Stimulated activated CD8-positive, alpha-beta memory T cell treated with anti-CD3 and anti-CD28 coated beads, Interleukin-7, amount 100 ng/mL, for 1 hour (primary cell): ENCODE measurements around the gene SETBP1.
"Not testable (repeated sequence)": the region's sequence is repeated elsewhere in the genome, so short reads cannot be mapped to it uniquely, and the experiment has no call there.

Source experiments
- DNase-seq, 2 donors: peaks; one replicate each; pipeline ENCODE4 v3.0.0-alpha.2; 2020; ENCODE audit warnings: low read depth in 2 of 2

Gene SETBP1

DNA sequence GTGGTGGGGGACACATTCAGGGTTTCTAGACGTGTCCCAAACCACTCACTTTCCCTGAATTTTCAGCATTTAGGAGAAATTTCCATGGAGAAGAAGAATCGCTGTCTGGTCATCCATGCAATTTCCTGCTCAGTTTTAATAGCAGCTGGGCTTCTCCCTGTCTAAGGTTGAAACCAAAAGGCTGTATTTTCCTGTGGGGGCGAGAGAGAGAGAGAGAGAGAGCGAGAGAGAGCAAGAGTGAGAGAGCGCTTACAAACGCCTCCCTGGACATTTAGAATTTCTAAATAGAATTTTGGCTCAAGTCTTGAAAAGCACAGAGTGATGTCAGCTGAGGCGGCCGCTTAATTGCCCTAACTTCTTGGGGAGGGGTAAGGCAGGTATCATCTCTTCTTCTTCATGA is 110.8 kb downstream of the SETBP1 start:
- DNase-seq = no peak

DNA sequence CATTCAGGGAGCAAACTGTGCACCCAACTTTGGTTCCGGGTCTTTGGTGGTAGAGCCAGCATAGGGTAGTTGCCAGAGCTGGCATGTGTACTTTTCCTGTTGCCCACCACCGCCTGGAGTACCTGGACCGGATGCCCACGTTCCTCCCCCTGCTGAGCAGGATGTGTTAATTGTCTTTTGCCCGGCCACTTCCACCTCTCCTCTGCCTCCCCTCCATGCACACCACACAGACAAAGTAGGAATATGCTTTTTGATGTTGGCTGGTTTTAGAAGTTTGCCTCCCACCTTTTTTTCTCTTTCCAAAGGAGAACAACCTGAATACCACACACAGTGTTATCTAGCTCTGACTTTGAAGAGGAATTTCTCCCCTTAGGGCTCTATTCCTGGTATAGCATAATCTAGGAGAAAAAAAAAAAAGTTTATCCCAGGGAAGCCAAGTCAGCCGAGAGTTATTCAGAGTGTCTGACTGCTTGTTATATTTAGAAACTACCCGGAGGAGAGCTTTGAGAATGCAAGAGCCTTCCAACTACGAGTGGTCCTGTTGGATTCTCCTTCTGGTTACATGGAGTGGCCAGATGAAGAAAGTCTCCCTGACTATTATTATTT is 111.9 kb downstream of the SETBP1 start:
- DNase-seq = no peak

DNA sequence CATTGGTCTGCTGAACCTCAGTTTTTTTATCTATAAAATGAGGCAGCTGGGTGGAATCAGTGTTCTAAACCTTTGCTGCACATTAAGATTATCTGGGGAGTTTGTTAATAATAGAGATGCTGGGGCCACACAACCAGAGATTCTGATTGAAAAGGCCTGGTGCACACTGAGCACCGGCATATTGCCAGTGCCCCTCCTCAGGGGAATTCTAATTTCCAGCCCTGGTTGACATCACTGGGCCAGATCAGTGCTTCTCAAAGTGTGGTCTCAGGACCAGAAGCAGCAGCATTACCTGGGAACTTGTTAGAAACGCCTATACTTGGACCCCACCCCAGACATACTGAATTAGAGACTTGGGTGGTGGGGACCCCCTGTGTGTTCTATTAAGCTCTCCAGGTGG is 112.5 kb downstream of the SETBP1 start:
- DNase-seq = no peak

DNA sequence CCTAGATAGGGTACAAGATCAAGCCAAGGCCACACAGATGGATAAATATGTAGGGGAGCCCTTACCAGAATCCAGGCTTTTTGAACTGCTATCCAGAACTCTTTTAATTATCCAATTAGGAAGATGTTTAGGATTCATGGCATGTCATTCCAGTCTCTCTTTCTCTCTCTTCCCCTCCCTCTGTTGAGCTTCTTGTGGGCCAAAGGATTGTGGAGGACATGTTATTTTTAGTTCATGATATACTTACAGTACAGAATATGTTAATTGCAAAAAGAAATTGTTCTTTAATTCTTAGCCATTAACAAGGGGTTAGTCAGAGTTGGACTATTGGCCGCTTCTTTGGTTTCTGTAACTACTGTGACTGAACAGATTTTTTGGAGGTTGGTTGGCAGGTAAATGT is 113.0 kb downstream of the SETBP1 start:
- DNase-seq = no peak

DNA sequence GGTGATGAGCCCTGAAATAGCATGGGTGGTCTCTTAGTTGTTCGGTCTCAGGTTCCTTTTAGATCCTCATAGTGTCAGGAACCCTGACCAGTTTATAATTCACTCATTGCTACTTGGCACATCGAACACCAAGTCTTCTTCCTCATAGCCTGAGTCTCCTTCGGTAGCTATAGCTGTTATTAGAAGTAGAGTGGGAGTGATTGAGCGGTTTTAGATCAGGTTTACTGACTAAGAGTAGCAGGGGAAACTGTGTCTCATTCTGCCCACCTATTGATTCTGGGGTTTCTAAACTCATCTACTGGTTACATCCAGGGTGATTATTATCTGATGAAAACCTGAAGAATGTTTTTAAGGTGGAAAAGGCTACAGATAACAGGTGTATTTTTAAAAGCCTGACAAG is 114.6 kb downstream of the SETBP1 start:
- DNase-seq = no peak

DNA sequence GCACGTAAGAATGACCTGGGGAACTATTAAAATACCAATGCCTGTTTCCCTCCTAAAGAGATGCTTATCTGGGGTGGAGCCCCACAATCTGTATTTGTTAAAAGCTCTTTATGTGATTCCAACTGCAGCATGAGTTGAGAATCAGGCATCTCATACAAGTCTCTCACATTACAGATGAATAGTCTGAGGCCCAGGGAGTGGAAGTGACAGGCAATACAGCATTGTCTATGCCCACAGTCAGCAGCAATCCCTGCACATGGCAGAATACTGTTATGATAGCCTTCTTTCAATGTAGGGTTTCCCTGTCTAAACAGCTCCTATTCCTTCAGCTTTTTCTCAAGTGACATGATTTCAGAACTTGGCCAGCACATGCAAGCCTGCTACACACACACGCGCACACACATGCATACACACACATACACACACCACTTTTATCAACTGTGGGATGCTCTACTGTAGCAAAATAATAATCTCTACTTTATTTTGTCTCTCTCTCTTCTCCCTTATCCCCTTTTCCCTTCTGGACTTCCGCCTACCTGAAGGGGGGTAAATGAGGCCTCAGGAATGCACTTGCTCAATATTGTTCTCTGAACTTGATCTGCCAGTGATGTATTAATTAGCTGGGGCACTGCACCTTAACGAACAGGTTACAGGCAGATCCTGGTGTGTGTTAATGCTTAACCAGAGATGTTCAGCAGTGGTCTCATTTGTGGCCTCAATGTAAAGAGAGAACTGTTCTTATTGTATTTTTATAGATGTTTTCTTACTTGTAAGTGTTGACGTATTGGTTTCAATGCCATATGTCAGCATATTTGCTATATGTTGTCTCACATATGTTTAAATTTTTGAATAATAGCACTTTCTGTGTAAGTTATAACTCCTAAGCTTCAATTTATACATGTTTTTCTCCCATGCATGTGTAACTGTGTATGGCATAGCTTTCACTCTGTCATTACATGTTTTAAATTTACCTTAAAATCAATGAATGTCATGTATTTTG is 116.0 kb downstream of the SETBP1 start:
- DNase-seq = no peak

DNA sequence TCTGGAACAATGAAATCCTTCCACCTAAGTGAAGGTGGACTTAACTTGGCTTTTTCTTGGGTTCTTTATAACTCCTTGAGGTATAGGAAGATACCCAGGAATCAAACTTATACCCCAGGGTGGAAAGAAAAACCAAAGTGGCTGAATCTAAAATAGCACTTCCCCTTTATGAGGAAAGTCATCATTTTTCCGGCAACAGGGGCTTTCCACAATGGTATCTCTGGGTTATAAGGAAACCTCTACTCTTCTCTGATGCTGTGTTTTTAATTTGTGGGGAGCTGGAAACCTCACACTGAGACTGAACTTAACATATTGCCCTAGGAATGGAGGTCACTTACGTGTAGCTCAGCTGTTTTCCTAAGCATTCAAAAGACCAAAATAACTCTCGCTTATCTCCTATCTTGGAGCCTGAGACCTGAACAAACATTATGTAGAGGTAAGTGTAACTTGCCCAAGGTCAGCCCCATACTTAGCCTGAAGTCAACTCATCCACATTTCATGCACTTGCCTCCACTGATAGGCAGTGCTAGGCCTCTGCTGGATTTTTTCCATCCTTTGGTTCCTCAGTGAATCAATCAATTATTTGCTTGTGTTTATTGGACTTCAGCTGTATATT is 117.9 kb downstream of the SETBP1 start:
- DNase-seq = no peak

DNA sequence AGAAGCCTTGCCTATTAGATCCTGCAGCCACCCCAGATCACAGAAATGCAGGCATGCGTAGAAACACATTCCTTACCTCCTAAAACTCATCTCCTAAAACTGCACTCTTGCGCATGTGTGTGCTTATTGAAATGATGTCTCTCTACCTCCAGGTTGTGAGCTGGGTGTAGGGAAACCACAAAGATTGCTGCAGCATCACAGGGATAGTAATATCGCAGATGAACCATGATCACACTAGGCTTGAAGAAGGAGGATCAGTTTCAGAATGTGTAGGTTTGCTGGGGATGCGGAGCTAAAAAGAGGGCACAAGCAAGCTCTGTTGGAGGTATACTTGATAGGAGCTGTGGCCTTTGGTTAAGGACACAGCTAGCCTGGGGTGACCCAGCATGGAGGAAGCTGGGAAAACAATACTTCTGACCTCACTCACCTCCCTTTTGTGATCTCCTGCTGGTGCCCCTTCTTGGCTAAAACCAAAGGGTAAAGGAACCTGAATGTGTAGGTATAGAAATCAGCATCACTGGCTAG is 118.8 kb downstream of the SETBP1 start:
- no peak for DNase-seq

DNA sequence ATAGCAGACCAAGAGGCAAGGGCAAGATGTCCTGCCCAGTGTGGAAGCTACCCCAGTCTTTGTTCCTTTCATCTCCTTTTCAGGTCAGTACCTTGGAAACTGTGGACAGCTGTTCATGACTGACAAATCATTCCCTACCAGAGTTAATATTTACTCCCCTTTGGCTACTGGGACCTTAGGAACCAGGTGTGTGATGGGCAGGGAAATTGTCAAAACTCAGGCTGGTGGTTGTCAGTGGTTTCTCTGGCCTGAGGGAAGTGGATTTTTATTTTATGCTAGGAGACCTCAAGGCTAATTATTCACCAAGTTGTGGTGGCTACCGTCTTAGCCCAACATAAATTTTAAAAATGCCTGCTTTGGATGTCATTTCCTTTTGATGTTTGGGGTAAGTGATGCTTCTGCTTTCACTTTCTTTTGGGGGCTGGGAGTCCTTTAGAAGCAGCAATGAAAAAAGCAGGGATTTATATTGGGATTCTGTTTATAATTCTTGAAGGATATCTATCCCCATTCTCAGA is 119.3 kb downstream of the SETBP1 start:
- no peak for DNase-seq

DNA sequence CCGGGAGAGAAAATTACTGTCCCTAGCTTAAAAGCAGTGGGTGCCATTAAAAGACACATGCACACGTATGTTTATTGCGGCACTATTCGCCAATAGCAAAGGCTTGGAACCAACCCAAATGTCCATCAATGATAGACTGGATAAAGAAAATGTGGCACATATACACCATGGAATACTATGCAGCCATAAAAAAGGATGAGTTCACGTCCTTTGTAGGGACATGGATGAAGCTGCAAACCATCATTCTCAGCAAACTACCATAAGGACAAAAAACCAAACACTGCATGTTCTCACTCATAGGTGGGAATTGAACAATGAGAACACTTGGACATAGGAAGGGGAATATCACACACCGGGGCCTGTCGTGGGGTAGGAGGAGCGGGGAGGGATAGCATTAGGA is 120.1 kb downstream of the SETBP1 start:
- not testable (repeated sequence) for DNase-seq

DNA sequence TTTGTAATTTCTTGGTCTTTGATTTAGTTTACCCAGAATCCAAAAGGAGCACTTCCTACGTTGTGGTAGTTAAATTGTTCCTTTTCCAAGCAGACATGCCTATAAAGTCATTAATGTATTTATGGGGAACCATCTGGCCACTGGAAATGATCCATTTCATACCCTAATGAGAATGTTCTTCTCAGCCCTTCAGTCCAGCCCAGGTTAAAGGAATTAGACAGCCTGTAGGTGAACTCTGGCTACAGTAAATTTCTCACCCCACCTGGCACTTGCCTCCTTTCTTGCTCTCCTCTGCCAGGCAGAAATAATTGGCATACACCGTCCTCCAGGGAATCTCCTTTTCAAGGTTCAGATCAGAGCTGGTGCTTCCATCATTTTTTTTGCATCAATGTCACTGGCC is 121.1 kb downstream of the SETBP1 start:
- no peak for DNase-seq

DNA sequence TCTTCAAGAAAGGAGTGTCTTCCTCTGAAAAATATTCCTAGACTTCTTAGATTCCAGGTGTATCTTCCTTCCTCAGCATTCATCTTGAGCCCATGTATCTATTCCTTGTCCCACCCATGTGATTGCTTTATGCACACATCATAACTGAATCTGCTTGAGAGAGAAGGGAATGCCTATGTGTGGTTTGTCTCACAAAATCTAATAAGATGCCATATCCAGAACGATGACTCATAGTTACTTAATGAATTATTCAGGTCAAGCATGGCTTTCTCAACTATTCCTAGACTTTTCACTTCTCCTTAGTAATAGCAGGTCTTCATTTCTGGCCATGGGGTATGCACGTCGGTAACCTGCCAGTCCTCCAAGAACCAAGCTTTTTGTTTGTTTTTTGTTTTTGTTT is 121.8 kb downstream of the SETBP1 start:
- no peak for DNase-seq

DNA sequence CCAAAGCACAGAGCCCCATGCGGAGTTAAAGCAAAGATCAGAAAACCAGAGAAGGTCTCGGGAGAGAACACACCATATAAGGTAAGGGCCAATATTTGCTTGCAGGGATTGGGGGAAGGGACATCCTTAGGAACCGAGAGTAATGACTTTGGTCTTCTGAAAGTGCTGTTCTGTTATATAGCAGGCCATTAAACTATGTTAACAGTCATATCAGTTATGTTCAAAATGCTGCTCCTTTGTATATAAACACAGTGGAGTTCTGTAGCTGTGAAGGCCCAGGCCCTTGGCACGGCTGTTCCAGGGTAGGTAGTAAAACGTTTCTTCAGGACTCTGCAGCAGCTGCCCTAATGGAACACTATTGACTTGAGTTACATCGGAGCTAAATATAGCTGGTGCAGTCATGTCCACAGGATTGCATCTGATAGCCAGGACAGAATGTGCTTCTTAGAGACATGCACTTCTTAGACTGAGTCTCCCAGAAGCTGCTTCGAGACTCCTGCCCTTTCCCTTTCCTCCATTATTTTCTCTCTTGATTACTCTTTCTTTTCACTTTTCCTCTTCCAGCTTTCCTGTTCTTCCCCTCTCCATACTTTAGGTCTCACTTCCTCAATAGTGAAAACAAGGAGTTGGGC is 122.4 kb downstream of the SETBP1 start:
- DNase-seq = no peak

DNA sequence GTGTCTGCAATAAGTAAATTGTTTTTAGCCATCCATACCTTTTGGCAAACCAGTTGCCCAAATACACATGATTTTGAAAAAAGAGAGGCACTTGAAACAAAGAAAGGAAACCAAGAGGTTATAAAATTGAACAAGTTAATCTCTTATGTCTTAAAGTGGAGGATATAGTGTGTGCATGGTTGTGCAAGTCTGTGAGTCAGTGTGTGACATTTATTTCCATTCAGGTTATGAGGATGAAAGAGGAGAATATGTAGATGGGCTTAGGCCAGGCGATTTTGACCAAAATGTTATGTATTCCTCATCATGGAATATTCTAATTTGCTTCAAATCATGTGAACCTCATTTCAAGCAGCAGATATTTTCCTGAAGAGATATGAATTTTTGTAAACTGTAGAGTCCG is 123.3 kb downstream of the SETBP1 start:
- no peak for DNase-seq

DNA sequence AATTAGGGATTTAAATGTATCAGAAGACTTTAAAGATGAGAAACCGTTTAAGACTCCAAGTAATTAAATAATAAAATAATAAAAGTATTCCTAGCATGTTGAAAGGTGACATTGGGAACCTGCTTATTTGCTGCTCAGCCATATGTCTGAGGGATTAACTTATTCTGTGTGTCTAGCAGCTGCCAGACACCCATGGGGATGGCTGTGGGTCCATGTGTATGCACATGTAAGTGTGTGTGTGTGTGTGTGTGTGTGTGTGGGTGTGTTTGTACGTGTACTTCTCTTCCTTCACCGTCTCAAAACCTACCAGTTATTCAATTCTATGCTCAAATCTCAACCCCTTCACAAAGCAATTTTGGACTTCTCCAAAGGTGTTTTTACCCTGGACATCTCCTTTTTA is 124.5 kb downstream of the SETBP1 start:
- DNase-seq = no peak

DNA sequence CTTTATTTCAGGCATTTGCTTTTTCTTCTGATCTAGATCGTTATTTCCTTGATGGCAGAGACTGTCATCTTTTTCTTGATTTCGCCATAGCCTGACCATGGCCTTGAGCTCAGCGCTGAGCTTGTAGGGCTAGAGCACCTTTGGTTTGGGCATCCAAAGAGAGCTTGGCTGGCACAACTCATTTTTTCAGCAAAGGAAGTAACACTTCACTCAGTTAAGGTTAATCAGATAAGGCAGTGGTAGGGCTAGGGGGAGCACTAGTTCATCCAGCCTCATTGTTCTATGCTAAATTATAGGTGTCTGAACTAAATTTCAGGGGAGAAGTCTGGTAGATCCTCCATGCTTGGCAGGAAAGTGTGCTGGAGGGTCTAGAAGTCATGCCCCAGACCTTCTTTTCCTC is 125.0 kb downstream of the SETBP1 start:
- DNase-seq = no peak

DNA sequence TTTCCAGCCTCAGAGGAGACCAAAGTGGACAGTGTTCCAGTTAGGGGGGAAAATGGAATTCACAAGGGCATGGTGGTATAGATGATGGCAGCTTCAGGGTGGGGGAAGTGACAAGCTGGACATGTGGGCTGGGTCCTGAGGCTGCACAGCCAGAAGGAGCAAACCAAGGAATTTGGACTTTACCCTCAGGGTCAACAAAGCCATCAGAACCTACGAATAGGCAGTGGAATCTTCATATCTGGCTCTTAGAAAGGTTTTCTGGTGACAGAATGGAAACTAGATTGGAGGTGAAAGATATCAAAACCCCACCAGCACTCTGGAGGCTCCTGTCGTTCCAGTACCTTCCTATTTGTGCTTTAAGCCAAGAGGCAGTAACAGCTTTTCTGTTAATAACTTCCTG is 127.1 kb downstream of the SETBP1 start:
- DNase-seq = no peak

DNA sequence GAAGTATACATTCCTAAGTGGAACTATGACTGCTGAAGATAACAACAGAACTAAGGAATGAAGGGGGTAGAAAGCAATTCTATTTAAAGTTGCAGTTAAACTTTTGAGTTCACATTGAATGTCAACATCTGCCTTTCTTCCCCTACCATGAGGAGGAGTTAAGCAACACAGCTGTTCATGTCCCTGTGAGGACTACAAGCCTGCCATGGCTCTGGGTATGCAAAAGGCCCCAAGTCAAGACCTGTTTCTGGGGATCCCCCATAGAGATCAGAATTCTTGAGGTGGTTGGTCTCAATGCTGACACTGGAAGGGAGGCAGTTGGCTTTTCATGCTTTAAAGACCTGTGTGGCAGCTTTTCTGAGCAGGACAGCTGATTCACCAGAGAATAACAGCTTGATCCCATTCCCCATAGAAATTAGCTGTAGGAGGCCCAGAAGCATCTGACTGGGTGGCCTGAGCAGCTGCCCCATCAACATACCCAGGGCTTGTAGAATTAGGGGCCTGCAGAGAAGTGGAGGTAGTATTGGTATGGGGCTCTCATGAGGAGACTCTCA is 131.0 kb downstream of the SETBP1 start:
- DNase-seq = no peak

DNA sequence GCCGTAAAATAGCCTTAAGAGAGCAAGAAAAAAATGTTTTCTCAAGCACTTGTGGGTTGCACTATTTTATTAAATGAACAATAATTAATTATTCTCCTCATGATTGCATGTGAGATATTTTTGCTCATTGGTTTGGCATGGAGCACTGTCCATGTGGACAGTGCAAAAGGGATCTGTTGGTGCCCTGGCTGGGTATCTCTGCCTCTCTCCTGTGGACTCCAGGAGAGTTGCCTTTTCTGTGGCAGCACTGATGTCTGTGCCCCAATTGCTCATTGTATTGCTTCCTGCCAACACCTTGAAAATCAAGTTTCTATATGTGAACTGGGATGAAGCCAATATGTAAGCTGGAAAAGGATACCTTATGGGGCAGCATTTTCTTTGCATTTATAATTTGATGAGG is 131.7 kb downstream of the SETBP1 start:
- DNase-seq = no peak

DNA sequence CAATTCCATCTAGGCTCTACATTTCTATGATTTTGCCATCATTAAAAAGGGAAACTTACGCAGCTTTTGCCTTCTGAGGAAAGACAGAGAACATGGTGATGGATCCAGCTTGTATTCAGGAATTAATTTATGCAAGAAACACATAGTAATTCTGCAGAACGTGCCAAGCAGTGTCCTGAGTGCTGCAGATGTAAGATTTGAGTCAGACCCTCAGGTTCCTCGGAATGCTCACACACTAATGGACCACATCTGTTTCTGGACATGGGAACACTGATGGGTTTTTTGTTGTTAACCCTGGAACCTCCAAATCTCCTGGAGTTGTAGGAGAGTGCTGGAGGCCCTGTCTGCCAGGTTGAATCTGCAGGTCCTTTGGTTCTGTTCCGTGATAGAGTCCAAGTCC is 132.9 kb downstream of the SETBP1 start:
- DNase-seq = no peak

DNA sequence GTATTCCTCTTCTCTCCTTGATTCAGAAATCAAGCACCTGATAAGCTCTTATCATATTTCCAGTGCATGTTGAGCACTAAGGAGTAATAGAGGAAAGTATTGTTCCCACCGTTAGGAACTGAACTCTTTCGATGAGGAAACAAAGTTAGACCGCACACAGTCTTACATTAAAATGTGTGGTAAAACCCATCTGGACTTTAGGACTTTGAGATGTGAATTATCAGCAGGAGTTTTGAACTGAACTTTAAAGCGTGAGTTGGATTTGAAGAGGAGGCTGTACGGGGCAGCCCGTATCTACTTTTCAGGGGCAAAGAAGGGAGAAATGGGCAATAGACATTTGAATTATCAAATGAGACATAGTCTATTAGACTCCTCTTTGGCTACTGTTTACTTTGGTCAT is 134.4 kb downstream of the SETBP1 start:
- no peak for DNase-seq

DNA sequence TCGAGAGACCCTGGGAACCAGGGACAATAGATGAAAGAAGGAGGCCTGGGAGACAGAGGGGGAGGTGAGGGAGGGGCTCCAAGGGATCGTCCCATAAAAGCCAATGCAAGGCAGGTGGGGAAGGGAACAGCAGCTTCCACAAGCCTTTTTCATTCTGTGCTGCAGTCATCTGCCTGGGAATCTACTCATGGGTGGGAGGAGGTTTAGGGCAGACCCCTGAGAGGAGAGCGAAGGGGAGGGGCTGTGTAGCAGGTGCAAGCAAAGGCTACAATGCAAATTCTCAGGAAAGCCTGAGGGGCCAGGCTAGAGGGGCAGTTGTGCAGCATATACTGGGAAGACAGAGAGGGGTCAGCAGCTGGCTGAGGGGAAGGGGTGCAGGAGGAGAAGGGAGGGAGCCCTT is 135.4 kb downstream of the SETBP1 start:
- DNase-seq = no peak
